ENCODE data around the gene TRIM71.
"Not testable (repeated sequence)": the region's sequence is repeated elsewhere in the genome, so short reads cannot be mapped to it uniquely, and the experiment has no call there.

DNA sequence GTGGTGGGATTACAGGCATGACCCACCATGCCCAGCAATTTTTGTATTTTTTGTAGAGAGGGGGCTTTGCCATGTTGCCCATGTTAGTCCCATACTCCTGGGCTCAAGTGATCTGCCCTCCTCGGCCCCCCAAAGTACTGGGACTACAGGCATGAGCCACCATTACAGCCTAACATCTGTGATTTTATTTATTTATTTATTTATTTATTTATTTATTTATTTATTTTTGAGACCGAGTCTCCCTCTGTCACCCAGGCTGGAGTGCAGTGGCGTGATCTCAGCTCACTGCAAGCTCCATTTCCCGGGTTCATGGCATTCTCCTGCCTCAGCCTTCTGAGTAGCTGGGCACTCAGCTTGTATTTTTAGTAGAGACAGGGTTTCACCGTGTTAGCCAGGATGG lies 16.4 kb upstream of the TRIM71 start:
- TF ChIP-seq, protein P1, sequence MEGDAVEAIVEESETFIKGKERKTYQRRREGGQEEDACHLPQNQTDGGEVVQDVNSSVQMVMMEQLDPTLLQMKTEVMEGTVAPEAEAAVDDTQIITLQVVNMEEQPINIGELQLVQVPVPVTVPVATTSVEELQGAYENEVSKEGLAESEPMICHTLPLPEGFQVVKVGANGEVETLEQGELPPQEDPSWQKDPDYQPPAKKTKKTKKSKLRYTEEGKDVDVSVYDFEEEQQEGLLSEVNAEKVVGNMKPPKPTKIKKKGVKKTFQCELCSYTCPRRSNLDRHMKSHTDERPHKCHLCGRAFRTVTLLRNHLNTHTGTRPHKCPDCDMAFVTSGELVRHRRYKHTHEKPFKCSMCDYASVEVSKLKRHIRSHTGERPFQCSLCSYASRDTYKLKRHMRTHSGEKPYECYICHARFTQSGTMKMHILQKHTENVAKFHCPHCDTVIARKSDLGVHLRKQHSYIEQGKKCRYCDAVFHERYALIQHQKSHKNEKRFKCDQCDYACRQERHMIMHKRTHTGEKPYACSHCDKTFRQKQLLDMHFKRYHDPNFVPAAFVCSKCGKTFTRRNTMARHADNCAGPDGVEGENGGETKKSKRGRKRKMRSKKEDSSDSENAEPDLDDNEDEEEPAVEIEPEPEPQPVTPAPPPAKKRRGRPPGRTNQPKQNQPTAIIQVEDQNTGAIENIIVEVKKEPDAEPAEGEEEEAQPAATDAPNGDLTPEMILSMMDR (IDR thresholded peaks at IDR 0.05), result not testable (repeated sequence)
- TF ChIP-seq POLR2A (IDR thresholded peaks at IDR 0.05), result not testable (repeated sequence)

Measured in breast epithelium (tissue), 3 donors.